NCI-H128 (cell line): ENCODE measurements around the gene DPP9.

Source experiments
- DNase-seq: peaks from one replicate; lab custom pipeline; 2025; ENCODE audit not compliant: unreplicated experiment; lab: John Stamatoyannopoulos, UW

DPP9 gene

GRCh38 chr19:4709440-4710280 lies 14.0 kb downstream of the DPP9 start:
- DNase-seq, result no peak

- no peak for DNase-seq
Measured at GRCh38 chr19:4707956-4708650, 15.5 kb downstream of the DPP9 start.

DNA sequence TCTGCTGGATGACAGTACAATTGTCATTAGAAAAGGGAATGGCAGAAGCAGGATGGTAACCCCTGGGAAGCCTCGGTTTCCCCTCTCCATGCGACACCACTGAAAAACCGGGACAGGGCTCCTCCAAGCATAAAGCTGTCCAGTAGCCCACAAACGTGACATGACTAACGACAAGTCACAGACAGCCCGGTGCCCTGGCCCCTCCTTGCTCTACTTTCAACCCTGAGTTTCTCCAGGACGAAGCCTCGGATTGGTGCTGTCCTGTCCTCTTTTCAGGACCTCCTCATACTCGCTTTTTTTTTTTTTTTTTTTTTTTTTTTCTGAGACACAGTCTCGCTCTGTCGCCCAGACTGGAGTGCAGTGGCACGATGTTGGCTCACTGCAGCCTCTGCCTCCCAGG lies 16.3 kb downstream of the DPP9 start:
- no peak for DNase-seq

- no peak for DNase-seq
Measured at GRCh38 chr19:4705413-4706131, 18.1 kb downstream of the DPP9 start.

DNA sequence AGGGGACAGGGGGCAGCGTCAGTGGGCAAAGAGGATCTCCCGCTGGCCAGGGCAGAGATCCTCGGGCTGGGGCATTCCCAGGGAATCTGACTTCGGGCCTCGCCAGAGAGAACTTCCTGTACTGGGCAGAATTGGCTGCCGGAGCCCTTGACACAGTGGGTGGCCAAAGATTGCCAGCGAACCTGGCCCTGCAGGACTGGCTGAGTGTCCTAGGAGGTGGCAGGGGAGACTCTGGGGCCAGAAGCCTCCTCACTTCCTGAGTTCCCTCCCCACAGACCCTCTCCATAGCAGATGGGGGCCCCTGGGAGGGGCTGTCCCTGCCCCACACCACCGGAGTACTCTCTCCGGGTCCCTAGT lies 19.3 kb downstream of the DPP9 start:
- no peak for DNase-seq

DNA sequence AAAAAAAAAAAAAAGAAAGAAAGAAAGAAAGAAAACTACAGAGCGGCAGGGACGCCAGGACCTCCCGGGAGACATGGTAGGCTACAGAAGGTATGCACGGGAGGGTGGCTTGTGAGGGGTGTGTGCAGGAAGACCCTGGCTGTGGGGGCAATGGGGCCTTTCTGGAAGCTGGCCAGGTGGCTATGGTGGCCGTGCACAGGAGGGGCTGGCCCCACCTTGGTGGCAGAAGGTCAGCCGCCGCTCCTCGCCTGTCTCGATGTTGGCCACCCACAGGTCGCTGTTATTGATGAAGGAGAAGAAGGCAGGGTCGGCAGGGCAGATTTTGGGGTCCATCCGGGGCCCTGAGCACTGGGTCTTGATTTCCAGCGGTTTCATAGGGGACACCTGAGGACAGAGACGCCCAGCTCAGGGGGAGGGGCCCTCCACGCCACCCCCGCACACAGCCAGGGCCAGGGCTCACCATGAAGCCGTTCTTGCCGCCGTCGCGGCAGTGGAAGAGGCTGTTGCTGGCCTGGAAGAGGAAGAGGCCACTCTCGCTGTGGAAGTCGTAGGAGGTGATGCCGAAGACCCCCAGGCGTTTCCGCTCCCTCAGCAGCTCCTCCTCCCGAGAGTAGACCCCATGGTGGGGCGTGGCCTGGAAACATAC lies 19.8 kb downstream of the DPP9 start:
- DNase-seq, result no peak

DNA sequence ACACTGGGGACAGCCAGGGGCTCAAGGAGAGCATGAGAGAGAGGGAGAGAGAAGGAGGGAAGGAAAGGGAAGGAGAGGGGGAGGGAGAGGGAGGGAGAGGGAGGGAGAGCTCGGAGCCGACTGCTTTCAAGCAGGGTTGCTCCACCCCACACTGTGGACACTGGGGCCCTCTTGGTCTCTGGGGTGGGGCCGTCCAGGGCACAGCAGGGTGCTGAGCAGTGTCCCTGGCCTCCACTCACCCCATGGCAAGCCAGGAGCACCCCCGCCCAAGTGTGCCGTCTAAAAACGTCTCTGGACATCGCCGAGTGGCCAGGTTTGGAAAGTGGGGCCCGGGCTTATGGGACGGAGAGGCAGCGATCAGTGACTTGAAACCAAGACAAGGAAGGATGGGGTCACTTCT lies 20.9 kb downstream of the DPP9 start:
- DNase-seq, result no peak

DNA sequence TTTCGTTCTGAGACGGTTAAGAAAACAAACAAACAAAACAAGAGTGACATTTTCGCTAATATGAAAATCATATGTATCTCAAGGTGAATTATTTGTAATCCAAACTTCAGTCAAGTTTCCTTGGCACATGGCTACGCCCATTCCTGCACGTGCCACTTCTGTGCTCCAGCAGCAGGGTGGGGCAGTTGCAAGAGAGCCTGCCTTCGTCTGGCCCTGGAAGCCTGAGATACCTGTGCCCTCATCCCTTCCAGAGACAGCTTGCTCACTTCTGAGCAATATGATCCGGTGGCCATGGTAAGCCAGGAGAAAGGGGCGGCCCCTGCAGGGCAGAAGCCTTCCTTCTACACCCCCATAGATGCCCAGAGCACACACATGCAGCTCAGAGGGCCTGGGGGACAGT lies 22.1 kb downstream of the DPP9 start:
- DNase-seq, result no peak

- no peak for DNase-seq
Measured at GRCh38 chr19:4700693-4700970, 23.0 kb downstream of the DPP9 start.

GRCh38 chr19:4699826-4700692 lies 23.6 kb downstream of the DPP9 start:
- no peak for DNase-seq

- DNase-seq, result no peak
Measured at GRCh38 chr19:4697304-4697703, 26.3 kb downstream of the DPP9 start.

DNA sequence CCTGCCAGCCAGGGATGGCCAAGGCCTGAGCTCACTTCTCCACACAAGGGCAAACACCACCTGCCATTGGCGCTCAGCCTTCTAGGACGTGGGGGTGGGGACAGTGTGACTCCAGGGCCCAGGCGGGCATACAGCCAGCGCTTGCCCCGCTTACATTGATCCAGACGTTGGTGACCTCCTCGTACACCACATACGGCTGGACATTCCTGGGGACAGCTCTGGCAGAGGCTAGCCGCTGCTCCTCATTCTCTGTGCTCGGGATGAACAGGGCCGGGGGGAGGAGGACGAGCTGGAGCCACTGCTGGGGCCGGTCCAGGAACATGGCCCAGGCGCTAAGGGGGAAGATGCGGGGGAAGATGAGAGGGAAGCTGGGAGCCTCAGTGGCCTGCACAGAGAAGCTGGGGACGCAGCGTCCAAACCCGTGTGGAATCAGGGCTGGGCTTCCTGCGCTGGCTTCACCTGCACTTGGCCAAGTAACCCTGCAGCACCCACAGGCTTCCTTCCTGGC lies 28.4 kb downstream of the DPP9 start:
- DNase-seq, result no peak

DNA sequence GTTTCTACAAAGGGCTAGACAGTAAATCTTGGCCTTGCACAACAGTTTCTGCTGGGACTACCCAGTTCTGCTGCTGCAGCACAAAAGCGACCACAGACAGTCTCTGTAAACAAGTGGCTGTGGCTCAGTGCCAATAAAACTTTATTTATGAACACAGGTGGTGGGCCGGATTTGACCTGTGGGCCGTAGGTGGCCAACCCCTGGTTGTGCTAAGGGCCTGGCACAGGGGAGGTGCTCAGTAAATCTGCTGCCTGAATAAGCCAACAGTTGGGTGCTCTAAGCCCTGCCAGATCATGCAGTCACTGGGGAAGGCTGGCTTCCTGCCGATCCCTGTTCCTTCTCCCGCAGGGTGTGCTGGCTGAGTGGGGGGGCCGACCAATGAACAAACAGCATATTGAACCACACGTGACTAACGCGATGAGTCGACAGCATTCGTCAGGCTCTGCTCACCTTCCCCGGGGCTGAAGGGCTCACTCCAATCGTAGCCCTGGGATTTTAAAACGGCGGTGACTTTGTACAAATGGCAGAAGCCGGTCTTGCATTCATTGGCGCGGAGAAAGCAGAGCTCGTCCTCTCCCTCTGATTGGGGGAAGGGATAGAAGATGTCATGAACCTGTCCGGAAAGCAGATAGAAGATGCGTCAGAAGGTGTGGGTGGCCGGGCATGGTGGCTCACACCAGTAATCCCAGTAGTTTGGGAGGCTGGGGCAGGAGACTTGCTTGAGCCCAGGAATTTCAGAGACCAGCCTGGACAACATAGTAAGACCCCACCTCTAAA lies 29.2 kb downstream of the DPP9 start:
- no peak for DNase-seq

DNA sequence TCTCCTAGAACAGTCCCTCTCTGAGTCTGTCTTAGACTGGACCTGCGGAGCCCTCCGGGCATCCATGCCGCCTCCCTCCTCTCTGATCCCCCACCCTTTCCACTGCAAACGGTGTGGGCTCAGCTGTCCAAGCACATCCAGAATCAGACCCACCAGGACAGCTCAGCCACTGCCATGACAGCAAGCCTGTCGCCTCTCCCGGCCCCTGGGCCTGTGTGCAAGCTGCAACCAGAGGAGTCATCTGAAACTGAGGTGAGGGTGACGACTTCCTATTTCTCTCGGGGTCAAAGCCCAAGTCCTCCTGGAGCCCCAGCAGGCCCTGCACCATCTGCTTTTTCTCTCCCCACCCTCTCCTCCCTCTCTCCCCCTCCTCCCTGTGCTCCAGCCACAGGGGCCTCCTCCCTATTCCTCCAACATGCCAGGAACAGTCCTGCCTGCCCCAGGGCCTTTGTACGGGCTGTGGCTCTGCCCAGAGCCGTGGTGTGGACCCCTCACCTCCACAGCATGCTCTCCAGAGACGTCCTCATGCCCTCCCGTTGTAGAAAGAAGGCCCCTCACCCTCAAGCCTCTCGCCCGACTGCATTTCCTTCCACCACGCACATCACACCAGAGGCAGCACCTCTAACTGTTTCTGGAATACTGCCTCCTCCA lies 30.0 kb downstream of the DPP9 start:
- DNase-seq, result no peak

DNA sequence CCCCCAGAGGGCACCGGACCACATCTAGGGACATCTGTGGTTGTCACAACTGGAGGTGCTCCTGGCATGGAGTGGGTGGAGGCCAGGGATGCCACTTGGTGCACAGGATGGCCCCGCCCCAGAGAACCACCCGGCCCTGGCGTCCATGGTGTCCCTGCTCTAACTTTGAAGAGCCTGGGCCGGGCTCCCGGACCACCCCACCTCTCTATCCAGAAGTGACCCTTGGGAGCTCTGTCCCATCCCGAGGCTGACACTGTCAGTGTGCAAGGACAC lies 30.6 kb downstream of the DPP9 start:
- no peak for DNase-seq

- no peak for DNase-seq
Measured at GRCh38 chr19:4692251-4693077, 31.2 kb downstream of the DPP9 start.

- DNase-seq, result no peak
Measured at GRCh38 chr19:4691373-4691772, 32.3 kb downstream of the DPP9 start.

DNA sequence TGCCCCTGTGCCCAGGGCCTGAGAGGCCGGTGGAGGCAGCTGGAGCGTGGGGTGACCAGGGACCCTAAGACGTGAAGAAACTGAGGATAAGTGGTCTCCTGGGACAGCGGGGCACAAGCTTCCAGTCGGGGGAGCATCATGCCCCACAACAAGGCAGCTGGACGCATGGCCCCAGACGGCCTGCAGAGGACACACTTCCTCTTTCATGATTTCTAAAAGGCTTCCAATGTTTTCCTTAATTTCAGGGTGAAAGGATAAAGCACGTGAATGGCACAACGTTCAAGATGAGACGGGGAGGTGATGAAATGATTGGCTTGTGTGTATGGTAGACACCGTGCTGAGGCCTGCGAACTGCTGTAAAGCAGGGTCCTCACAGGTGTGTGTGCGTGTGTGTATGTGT lies 33.3 kb downstream of the DPP9 start:
- DNase-seq, result no peak

DNA sequence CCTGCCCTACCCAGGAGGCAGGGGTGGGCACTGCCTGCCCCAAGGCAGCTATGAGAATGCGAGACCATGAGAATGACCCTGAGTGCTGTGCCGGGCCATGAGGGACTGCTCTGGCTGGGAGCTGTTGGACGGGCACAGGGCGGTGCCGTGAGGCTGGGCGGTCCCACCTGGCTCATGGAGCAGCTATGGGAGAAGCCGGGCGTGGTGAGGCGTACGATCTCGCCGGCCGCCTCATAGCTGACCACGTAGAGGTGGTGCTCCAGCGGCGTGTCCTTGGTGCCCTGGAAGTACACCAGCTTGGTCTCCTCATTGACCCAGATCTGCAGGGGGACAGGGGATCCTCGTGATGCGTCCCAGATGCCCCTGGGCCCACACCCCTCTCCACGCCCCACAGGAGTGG lies 34.2 kb downstream of the DPP9 start:
- DNase-seq, result no peak
